ENCODE measurements around the gene ARHGAP22.

DNA sequence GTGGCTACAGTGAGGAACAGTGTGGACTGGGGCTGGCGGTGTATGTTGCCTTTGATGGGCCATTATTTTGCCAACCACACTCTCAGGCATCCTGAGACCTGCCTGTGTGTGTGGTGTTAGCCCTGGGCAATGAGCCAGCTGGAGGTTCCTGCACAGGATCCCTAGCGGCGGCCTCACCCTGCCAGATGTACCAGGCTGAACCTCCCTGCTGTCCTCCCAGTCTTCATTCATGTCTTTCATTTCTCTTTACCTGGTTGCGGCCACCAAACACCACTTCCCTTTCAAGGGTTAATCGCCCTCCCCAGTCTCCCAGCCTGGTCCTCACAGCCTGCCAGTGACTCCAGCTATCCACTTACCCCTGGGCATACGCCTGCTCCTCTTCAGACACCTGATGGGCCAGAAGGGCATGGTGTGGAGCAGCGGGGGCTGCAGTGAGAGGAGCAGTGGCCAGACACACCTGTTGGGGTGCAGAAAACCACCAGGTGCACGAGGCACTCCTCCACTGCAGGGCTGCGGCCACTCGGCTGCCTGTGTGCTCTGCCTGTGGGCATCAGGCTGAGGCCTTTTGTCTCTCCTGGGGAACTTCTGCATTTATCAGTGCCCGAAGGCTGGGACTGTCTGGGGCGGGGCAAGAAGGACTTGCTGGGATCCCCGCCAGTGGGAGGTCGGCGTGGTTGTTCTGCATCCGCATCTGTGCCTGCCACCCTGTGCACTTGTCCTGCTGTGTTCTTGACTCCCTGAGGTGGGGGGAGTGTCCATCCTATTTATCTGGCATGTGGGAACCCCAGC lies 111.6 kb downstream of the ARHGAP22 start:
- TF ChIP-seq POLR2A (IDR thresholded peaks at IDR 0.05): no peak
- no peak for TF ChIP-seq POLR2AphosphoS5 (IDR thresholded peaks at IDR 0.05; ENCODE audit: insufficient read depth in 1 of 2, low read depth in 1 of 2)
- no peak for TF ChIP-seq CTCF (IDR thresholded peaks at IDR 0.05)

Measured in vagina (tissue), 2 donors.